Hippocampal formation (tissue), 2 donors: ENCODE results near the gene KRTAP5-9.
"Not testable (repeated sequence)": the region's sequence is repeated elsewhere in the genome, so short reads cannot be mapped to it uniquely, and the experiment has no call there.

ENCODE experiments used
- DNase-seq, 2 donors: peaks; one replicate each; lab custom pipeline; 2025; lab: John Stamatoyannopoulos, UW

KRTAP5-9 gene

GRCh38 chr11:71534711-71535608 is 13.3 kb upstream of the KRTAP5-9 start:
- DNase-seq = not testable (repeated sequence)

- DNase-seq = no peak
Measured at GRCh38 chr11:71535825-71536224, 12.4 kb upstream of the KRTAP5-9 start.

GRCh38 chr11:71537537-71537936 is 10.7 kb upstream of the KRTAP5-9 start:
- DNase-seq = no peak

- not testable (repeated sequence) for DNase-seq
Measured at GRCh38 chr11:71537977-71538665, 10.1 kb upstream of the KRTAP5-9 start, which contains the start of gene KRTAP5-8. Gene KRTAP5-8, plus strand, starts transcription at chr11:71538025. Its CDS starts 31 bp downstream, at chr11:71538056.

- no peak for DNase-seq
Measured at GRCh38 chr11:71538666-71538990, 9.6 kb upstream of the KRTAP5-9 start.

GRCh38 chr11:71539017-71539416 is 9.2 kb upstream of the KRTAP5-9 start:
- DNase-seq = no peak

GRCh38 chr11:71539971-71540370 is 8.2 kb upstream of the KRTAP5-9 start:
- DNase-seq = not testable (repeated sequence)

GRCh38 chr11:71540521-71541304 is 7.5 kb upstream of the KRTAP5-9 start:
- DNase-seq = not testable (repeated sequence)

- DNase-seq = no peak
Measured at GRCh38 chr11:71542382-71542781, 5.8 kb upstream of the KRTAP5-9 start.

GRCh38 chr11:71542879-71543777 is 5.1 kb upstream of the KRTAP5-9 start:
- no peak for DNase-seq

- no peak for DNase-seq
Measured at GRCh38 chr11:71543866-71544265, 4.4 kb upstream of the KRTAP5-9 start.

GRCh38 chr11:71544525-71545214 is 3.5 kb upstream of the KRTAP5-9 start:
- no peak for DNase-seq

GRCh38 chr11:71545405-71545966 is 2.7 kb upstream of the KRTAP5-9 start:
- DNase-seq = no peak

- DNase-seq = no peak
Measured at GRCh38 chr11:71548716-71549151, 514 bp downstream of the KRTAP5-9 start.

- DNase-seq = no peak
Measured at GRCh38 chr11:71551711-71552110, 3.5 kb downstream of the KRTAP5-9 start.

GRCh38 chr11:71554996-71555395 is 6.8 kb downstream of the KRTAP5-9 start:
- DNase-seq = no peak

- no peak for DNase-seq
Measured at GRCh38 chr11:71555508-71555907, 7.3 kb downstream of the KRTAP5-9 start.

GRCh38 chr11:71556018-71556417 is 7.8 kb downstream of the KRTAP5-9 start:
- no peak for DNase-seq

GRCh38 chr11:71557257-71557656 is 9.0 kb downstream of the KRTAP5-9 start:
- no peak for DNase-seq

GRCh38 chr11:71558996-71559395 is 10.8 kb downstream of the KRTAP5-9 start:
- peak in 1 of 2 donors; percentile 36 for DNase-seq
